Spleen (tissue), 7 donors: ENCODE measurements around the gene NADK2.

Experiments used
- POLR2A ChIP-seq, 3 donors: fragments of 450-650 bp; IDR thresholded peaks; one replicate each; pipeline ENCODE4 v1.5.1; 2017; ENCODE audit warnings: antibody characterized with exemption in 3 of 3, mild to moderate bottlenecking in 1 of 3
- TF ChIP-seq, protein P1 (sequence below), 11 experiments: fragments of 200-600 bp in 7 of 11; fragments of 450-650 bp in 4 of 11; sonication (generic) in 4 of 11; IDR thresholded peaks in 8 of 11; conservative IDR thresholded peaks in 3 of 11; 1 replicate in 7 of 11; 2 replicates in 4 of 11; pipeline versions ENCODE4 v1.4.0 to v1.8.0; 2016 to 2021; ENCODE audit warnings: antibody characterized with exemption in 11 of 11, inconsistent platforms in 4 of 11, mild to moderate bottlenecking in 1 of 11
- donor health status: DM: no; HTN: no; CAD: no; lungs with moderate emphysema.
- donor health status: DM: no; HTN: no; CAD: no.
- donor health status: DM: no; HTN: no; CAD: no.

DNA sequence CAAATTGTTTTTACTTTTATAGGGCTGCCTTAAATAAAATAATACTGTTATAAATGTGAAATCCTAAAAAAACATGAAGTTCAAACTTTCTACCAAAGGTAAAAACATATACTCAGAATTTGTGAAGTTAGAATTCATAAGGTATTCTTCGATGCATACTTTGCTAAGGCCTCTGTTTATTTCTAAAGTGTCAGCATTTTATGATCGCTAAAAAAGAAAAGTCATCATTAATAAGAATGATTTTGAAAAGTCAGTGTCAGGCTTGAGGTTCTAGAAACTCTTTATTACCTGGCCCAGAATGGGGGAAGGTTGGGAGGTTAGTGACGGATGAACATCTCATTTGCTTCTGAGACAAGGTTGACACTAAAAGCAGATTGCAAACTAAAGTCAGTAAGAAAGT lies 26.2 kb upstream of the NADK2 start:
- TF ChIP-seq, protein P1, sequence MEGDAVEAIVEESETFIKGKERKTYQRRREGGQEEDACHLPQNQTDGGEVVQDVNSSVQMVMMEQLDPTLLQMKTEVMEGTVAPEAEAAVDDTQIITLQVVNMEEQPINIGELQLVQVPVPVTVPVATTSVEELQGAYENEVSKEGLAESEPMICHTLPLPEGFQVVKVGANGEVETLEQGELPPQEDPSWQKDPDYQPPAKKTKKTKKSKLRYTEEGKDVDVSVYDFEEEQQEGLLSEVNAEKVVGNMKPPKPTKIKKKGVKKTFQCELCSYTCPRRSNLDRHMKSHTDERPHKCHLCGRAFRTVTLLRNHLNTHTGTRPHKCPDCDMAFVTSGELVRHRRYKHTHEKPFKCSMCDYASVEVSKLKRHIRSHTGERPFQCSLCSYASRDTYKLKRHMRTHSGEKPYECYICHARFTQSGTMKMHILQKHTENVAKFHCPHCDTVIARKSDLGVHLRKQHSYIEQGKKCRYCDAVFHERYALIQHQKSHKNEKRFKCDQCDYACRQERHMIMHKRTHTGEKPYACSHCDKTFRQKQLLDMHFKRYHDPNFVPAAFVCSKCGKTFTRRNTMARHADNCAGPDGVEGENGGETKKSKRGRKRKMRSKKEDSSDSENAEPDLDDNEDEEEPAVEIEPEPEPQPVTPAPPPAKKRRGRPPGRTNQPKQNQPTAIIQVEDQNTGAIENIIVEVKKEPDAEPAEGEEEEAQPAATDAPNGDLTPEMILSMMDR (IDR thresholded peaks at IDR 0.05 in 8 of 11, conservative IDR thresholded peaks at IDR 0.05 in 3 of 11) = no peak
- TF ChIP-seq POLR2A (IDR thresholded peaks at IDR 0.05) = no peak
